Inflammatory macrophage (primary cell): Measurements from ENCODE around the gene GZMM.

Experiments
- DNase-seq, 2 donors: peaks; one replicate each; pipeline ENCODE4 v3.0.0-alpha.2; 2020 to 2022

GZMM gene

GRCh38 chr19:535017-535835 is 8.6 kb upstream of the GZMM start:
- DNase-seq, result no peak

GRCh38 chr19:536031-536880 is 7.6 kb upstream of the GZMM start:
- DNase-seq, result no peak

- no peak for DNase-seq
These were observed 6.9 kb upstream of the GZMM start for GRCh38 chr19:536881-537404.

- no peak for DNase-seq
These were observed 5.0 kb upstream of the GZMM start for GRCh38 chr19:538641-539428.

GRCh38 chr19:539429-540030 is 4.3 kb upstream of the GZMM start:
- no peak for DNase-seq

- DNase-seq, result no peak
These were observed 2.8 kb upstream of the GZMM start for GRCh38 chr19:540867-541637.

- DNase-seq, result no peak
These were observed 2.2 kb upstream of the GZMM start for GRCh38 chr19:541699-542098.

GRCh38 chr19:542173-542866 is 1.5 kb upstream of the GZMM start:
- DNase-seq, result no peak

- DNase-seq, result no peak
These were observed 3.3 kb downstream of the GZMM start for GRCh38 chr19:547117-547516.

GRCh38 chr19:547836-548720 is 4.2 kb downstream of the GZMM start:
- no peak for DNase-seq

- DNase-seq, result no peak
These were observed 5.3 kb downstream of the GZMM start for GRCh38 chr19:548886-549830.

- no peak for DNase-seq
These were observed 11.0 kb downstream of the GZMM start for GRCh38 chr19:554817-555216.

GRCh38 chr19:555474-555808 is 11.6 kb downstream of the GZMM start:
- no peak for DNase-seq

GRCh38 chr19:556611-557382 is 12.9 kb downstream of the GZMM start:
- no peak for DNase-seq

GRCh38 chr19:558770-559439 is 15.1 kb downstream of the GZMM start:
- DNase-seq, result no peak

- DNase-seq, result peak in 1 of 2 donors; percentile 56
These were observed 16.3 kb downstream of the GZMM start for GRCh38 chr19:560121-560520.

- DNase-seq, result peak; percentile 82 to 87
These were observed 22.6 kb downstream of the GZMM start for GRCh38 chr19:566403-566802.
